Stimulated activated CD8-positive, alpha-beta memory T cell treated with anti-CD3 and anti-CD28 coated beads, Interleukin-7, amount 100 ng/mL, for 1 hour (primary cell): Measurements from ENCODE around the gene RAPGEF5.
A peak's percentile ranks its signal among the peaks of the same experiment; 100 is the strongest.
"Not testable (repeated sequence)": the region's sequence is repeated elsewhere in the genome, so short reads cannot be mapped to it uniquely, and the experiment has no call there.

Experiments
- DNase-seq, 2 donors: peaks; one replicate each; pipeline ENCODE4 v3.0.0-alpha.2; 2020; ENCODE audit warnings: low read depth in 2 of 2

Gene RAPGEF5

GRCh38 chr7:22117222-22117621, 239.7 kb downstream of the RAPGEF5 start:
- no peak for DNase-seq

- no peak for DNase-seq
These were observed 240.4 kb downstream of the RAPGEF5 start for GRCh38 chr7:22116451-22117030.

- no peak for DNase-seq
These were observed 241.3 kb downstream of the RAPGEF5 start for GRCh38 chr7:22115689-22116088.

- no peak for DNase-seq
These were observed 242.4 kb downstream of the RAPGEF5 start for GRCh38 chr7:22114440-22114981.

- DNase-seq: no peak
These were observed 243.9 kb downstream of the RAPGEF5 start for GRCh38 chr7:22113041-22113440.

GRCh38 chr7:22111661-22112060, 245.3 kb downstream of the RAPGEF5 start:
- DNase-seq: no peak

- DNase-seq: no peak
These were observed 246.1 kb downstream of the RAPGEF5 start for GRCh38 chr7:22110881-22111280.

GRCh38 chr7:22110227-22110839, 246.6 kb downstream of the RAPGEF5 start:
- DNase-seq: peak; percentile 8 to 18

GRCh38 chr7:22109761-22110160, 247.2 kb downstream of the RAPGEF5 start:
- DNase-seq: no peak

GRCh38 chr7:22108151-22108845, 248.7 kb downstream of the RAPGEF5 start:
- no peak for DNase-seq

GRCh38 chr7:22105550-22105949, 251.4 kb downstream of the RAPGEF5 start:
- no peak for DNase-seq

- DNase-seq: no peak
These were observed 262.3 kb downstream of the RAPGEF5 start for GRCh38 chr7:22094413-22095342.

- DNase-seq: no peak
These were observed 263.0 kb downstream of the RAPGEF5 start for GRCh38 chr7:22093936-22094335.

- no peak for DNase-seq
These were observed 264.0 kb downstream of the RAPGEF5 start for GRCh38 chr7:22093001-22093400.

- DNase-seq: not testable (repeated sequence)
These were observed 265.9 kb downstream of the RAPGEF5 start for GRCh38 chr7:22090958-22091525.

GRCh38 chr7:22090512-22090911, 266.4 kb downstream of the RAPGEF5 start:
- no peak for DNase-seq

GRCh38 chr7:22090107-22090506, 266.8 kb downstream of the RAPGEF5 start:
- no peak for DNase-seq

- no peak for DNase-seq
These were observed 268.1 kb downstream of the RAPGEF5 start for GRCh38 chr7:22088827-22089226.

- no peak for DNase-seq
These were observed 269.1 kb downstream of the RAPGEF5 start for GRCh38 chr7:22087861-22088260.

GRCh38 chr7:22083704-22084240, 273.2 kb downstream of the RAPGEF5 start:
- no peak for DNase-seq
